Activated naive CD4-positive, alpha-beta T cell treated with anti-CD3 and anti-CD28 coated beads for 36 hours (primary cell): ENCODE measurements around the gene DSCAM. TPM values are rescaled to one million over a fixed set of nuclear protein-coding genes. Genes with fewer than 3 reads are reported as not detected.

Source experiments
- CTCF ChIA-PET: fragments of 350-600 bp; sonication (Branson Sonifier 250); formaldehyde crosslinking; loops from one replicate; lab custom pipeline; 2021; ENCODE audit warnings: antibody characterized with exemption; lab: Charles Lee
- DNase-seq: peaks from one replicate; pipeline ENCODE4 v3.0.0-alpha.2; 2020
- H3K27ac Mint-ChIP-seq: one replicate; pipeline ENCODE4 v1.8.0; 2021; ENCODE audit warnings: mild to moderate bottlenecking, mixed read lengths
- H3K27me3 Mint-ChIP-seq: one replicate; pipeline ENCODE4 v1.8.0; 2021; ENCODE audit warnings: low read depth, mixed read lengths
- H3K36me3 Mint-ChIP-seq: one replicate; pipeline ENCODE4 v1.8.0; 2021; ENCODE audit warnings: low read depth, mixed read lengths
- H3K4me1 Mint-ChIP-seq: one replicate; pipeline ENCODE4 v1.8.0; 2021; ENCODE audit warnings: low read depth, mixed read lengths
- H3K4me3 Mint-ChIP-seq: one replicate; pipeline ENCODE4 v1.8.0; 2021; ENCODE audit warnings: mild to moderate bottlenecking, moderate library complexity, mixed read lengths
- H3K9me3 Mint-ChIP-seq: one replicate; pipeline ENCODE4 v1.8.0; 2021; ENCODE audit warnings: mixed read lengths
- intact Hi-C: fragments of 100-400 bp; cut with micrococcal nuclease; formaldehyde crosslinking; loops from one replicate; pipeline ENCODE4 v1.15.1; 2023
- total RNA-seq, 2 experiments: library from RNA; stranded (reverse); gene quantifications; one replicate each; pipeline ENCODE4 v1.2.3, GENCODE V29; 2021

DSCAM gene
- total RNA-seq, 2 experiments from 2014 or later: not detected

GRCh38 chr21:40603774-40604173, 243.2 kb downstream of the DSCAM start:
- Mint-ChIP-seq H3K4me1 (no peaks in the 10 kb centered on the region), H3K4me3 (no peak overlapping the region), H3K9me3 (peaks cover 8% of the 10 kb centered on the region), H3K27ac (no peak overlapping the region), H3K27me3 (no peaks in the 10 kb centered on the region), H3K36me3 (no peaks in the 10 kb centered on the region)
- intact Hi-C loops: no loop called here
- DNase-seq: no peak
- CTCF ChIA-PET: no interaction called here

GRCh38 chr21:40602080-40602479, 244.9 kb downstream of the DSCAM start:
- no peaks in the 10 kb centered on the region for H3K4me1 Mint-ChIP-seq
- no peaks in the 10 kb centered on the region for H3K36me3 Mint-ChIP-seq
- DNase-seq: no peak
- no peaks in the 10 kb centered on the region for H3K27me3 Mint-ChIP-seq
- peaks cover 9% of the 10 kb centered on the region for H3K9me3 Mint-ChIP-seq
- H3K4me3 Mint-ChIP-seq: no peak overlapping the region
- intact Hi-C loops: no loop called here
- CTCF ChIA-PET: no interaction called here
- H3K27ac Mint-ChIP-seq: no peak overlapping the region

GRCh38 chr21:40595806-40596205, 251.2 kb downstream of the DSCAM start:
- H3K27me3 Mint-ChIP-seq: no peaks in the 10 kb centered on the region
- H3K9me3 Mint-ChIP-seq: peaks cover 8% of the 10 kb centered on the region
- no peak overlapping the region for H3K4me3 Mint-ChIP-seq
- H3K4me1 Mint-ChIP-seq: no peaks in the 10 kb centered on the region
- intact Hi-C loops: no loop called here
- CTCF ChIA-PET: interaction anchor here (0.7 kb wide), 1 partner anchor 619 kb away, joined by 3 read pairs; no protein-coding TSS in a partner anchor
- no peaks in the 10 kb centered on the region for H3K36me3 Mint-ChIP-seq
- no peak for DNase-seq
- no peak overlapping the region for H3K27ac Mint-ChIP-seq

GRCh38 chr21:40587736-40588346, 259.1 kb downstream of the DSCAM start:
- intact Hi-C loops: no loop called here
- Mint-ChIP-seq H3K4me1 (no peaks in the 10 kb centered on the region), H3K27ac (no peak overlapping the region), H3K4me3 (no peak overlapping the region), H3K9me3 (peaks cover 2% of the 10 kb centered on the region), H3K27me3 (no peaks in the 10 kb centered on the region), H3K36me3 (no peaks in the 10 kb centered on the region)
- DNase-seq: no peak
- CTCF ChIA-PET: no interaction called here

GRCh38 chr21:40586575-40586974, 260.4 kb downstream of the DSCAM start:
- Mint-ChIP-seq H3K4me1 (no peaks in the 10 kb centered on the region), H3K27me3 (no peaks in the 10 kb centered on the region), H3K36me3 (no peaks in the 10 kb centered on the region), H3K27ac (no peak overlapping the region), H3K4me3 (no peak overlapping the region), H3K9me3 (peaks cover 2% of the 10 kb centered on the region)
- CTCF ChIA-PET: no interaction called here
- DNase-seq: no peak
- intact Hi-C loops: no loop called here

- no peak for DNase-seq
- CTCF ChIA-PET: no interaction called here
- Mint-ChIP-seq H3K27ac (no peak overlapping the region), H3K4me3 (no peak overlapping the region), H3K36me3 (no peaks in the 10 kb centered on the region), H3K27me3 (no peaks in the 10 kb centered on the region), H3K9me3 (peaks cover 2% of the 10 kb centered on the region), H3K4me1 (no peaks in the 10 kb centered on the region)
- intact Hi-C loops: no loop called here
These were observed 269.5 kb downstream of the DSCAM start for GRCh38 chr21:40577285-40578043.

- no peaks in the 10 kb centered on the region for H3K4me1 Mint-ChIP-seq
These were observed 271.0 kb downstream of the DSCAM start for GRCh38 chr21:40575976-40576375.

GRCh38 chr21:40569357-40569756, 277.6 kb downstream of the DSCAM start:
- Mint-ChIP-seq H3K4me1 (no peaks in the 10 kb centered on the region), H3K4me3 (no peak overlapping the region), H3K36me3 (no peaks in the 10 kb centered on the region), H3K27ac (no peak overlapping the region), H3K27me3 (no peaks in the 10 kb centered on the region), H3K9me3 (peaks cover 10% of the 10 kb centered on the region)
- CTCF ChIA-PET: no interaction called here
- intact Hi-C loops: no loop called here
- DNase-seq: no peak

More at GRCh38 chr21:40575976-40576375, 271.0 kb downstream of the DSCAM start:
- Mint-ChIP-seq H3K27me3 (no peaks in the 10 kb centered on the region), H3K27ac (no peak overlapping the region), H3K36me3 (no peaks in the 10 kb centered on the region), H3K9me3 (peaks cover 2% of the 10 kb centered on the region), H3K4me3 (no peak overlapping the region)
- CTCF ChIA-PET: no interaction called here
- intact Hi-C loops: no loop called here
- DNase-seq: no peak

GRCh38 chr21:40568807-40569206, 278.2 kb downstream of the DSCAM start:
- H3K27ac Mint-ChIP-seq: no peak overlapping the region
- no peaks in the 10 kb centered on the region for H3K27me3 Mint-ChIP-seq
- H3K36me3 Mint-ChIP-seq: no peaks in the 10 kb centered on the region
- intact Hi-C loops: no loop called here
- H3K4me1 Mint-ChIP-seq: no peaks in the 10 kb centered on the region
- H3K4me3 Mint-ChIP-seq: no peak overlapping the region
- H3K9me3 Mint-ChIP-seq: peaks cover 10% of the 10 kb centered on the region
- DNase-seq: no peak
- CTCF ChIA-PET: no interaction called here

- CTCF ChIA-PET: no interaction called here
- Mint-ChIP-seq H3K27me3 (no peaks in the 10 kb centered on the region), H3K9me3 (peaks cover 10% of the 10 kb centered on the region), H3K4me1 (no peaks in the 10 kb centered on the region), H3K27ac (no peak overlapping the region), H3K4me3 (no peak overlapping the region), H3K36me3 (no peaks in the 10 kb centered on the region)
- intact Hi-C loops: no loop called here
- no peak for DNase-seq
These were observed 279.5 kb downstream of the DSCAM start for GRCh38 chr21:40567501-40567900.

- no peak for DNase-seq
- Mint-ChIP-seq H3K4me3 (no peak overlapping the region), H3K27ac (no peak overlapping the region), H3K36me3 (no peaks in the 10 kb centered on the region), H3K4me1 (no peaks in the 10 kb centered on the region), H3K9me3 (peaks cover 10% of the 10 kb centered on the region), H3K27me3 (no peaks in the 10 kb centered on the region)
- CTCF ChIA-PET: no interaction called here
- intact Hi-C loops: no loop called here
These were observed 280.5 kb downstream of the DSCAM start for GRCh38 chr21:40566486-40566885.

- Mint-ChIP-seq H3K4me1 (no peaks in the 10 kb centered on the region), H3K36me3 (no peaks in the 10 kb centered on the region), H3K9me3 (peaks cover 1% of the 10 kb centered on the region), H3K27me3 (no peaks in the 10 kb centered on the region), H3K27ac (no peak overlapping the region), H3K4me3 (no peak overlapping the region)
- no peak for DNase-seq
- intact Hi-C loops: no loop called here
- CTCF ChIA-PET: no interaction called here
These were observed 282.6 kb downstream of the DSCAM start for GRCh38 chr21:40564318-40564717.

GRCh38 chr21:40563900-40564299, 283.1 kb downstream of the DSCAM start:
- H3K27ac Mint-ChIP-seq: no peak overlapping the region
- H3K27me3 Mint-ChIP-seq: no peaks in the 10 kb centered on the region
- DNase-seq: no peak
- CTCF ChIA-PET: no interaction called here
- H3K36me3 Mint-ChIP-seq: no peaks in the 10 kb centered on the region
- no peak overlapping the region for H3K4me3 Mint-ChIP-seq
- H3K4me1 Mint-ChIP-seq: no peaks in the 10 kb centered on the region
- peaks cover 1% of the 10 kb centered on the region for H3K9me3 Mint-ChIP-seq
- intact Hi-C loops: no loop called here
